Epithelial cell of proximal tubule (primary cell): ENCODE data around the gene IFRD2. TPM values are rescaled to one million over a fixed set of nuclear protein-coding genes. Genes with fewer than 3 reads are reported as not detected.

Experiments
- DNase-seq: peaks from one replicate; pipeline ENCODE4 v3.0.0-alpha.2; 2011; ENCODE audit warnings: low read depth
- H3K4me3 ChIP-seq: 2 replicates; pipeline ENCODE4 v1.5.1; 2011; ENCODE audit warnings: low read depth, mild to moderate bottlenecking, low read length
- total RNA-seq: library from RNA; depleted of rRNA; stranded (reverse); fragments of >200 nt; gene quantifications from 2 replicates; pipeline ENCODE4 v1.2.3, GENCODE V29; 2015
- TF ChIP-seq, protein P1 (sequence below): conservative IDR thresholded peaks from 2 replicates; pipeline ENCODE4 v1.5.1; 2012; ENCODE audit warnings: low read depth, mild to moderate bottlenecking, low read length

The IFRD2 gene
- total RNA-seq: 76.6 and 165 TPM in 2 replicates

GRCh38 chr3:50292159-50293078, at the start of gene IFRD2:
IFRD2 (minus strand) TSS chr3:50292429; CDS start chr3:50292274, 155 bp downstream.
- H3K4me3 ChIP-seq: peak within 1 kb of the TSS; percentile 92
- TF ChIP-seq, protein P1, sequence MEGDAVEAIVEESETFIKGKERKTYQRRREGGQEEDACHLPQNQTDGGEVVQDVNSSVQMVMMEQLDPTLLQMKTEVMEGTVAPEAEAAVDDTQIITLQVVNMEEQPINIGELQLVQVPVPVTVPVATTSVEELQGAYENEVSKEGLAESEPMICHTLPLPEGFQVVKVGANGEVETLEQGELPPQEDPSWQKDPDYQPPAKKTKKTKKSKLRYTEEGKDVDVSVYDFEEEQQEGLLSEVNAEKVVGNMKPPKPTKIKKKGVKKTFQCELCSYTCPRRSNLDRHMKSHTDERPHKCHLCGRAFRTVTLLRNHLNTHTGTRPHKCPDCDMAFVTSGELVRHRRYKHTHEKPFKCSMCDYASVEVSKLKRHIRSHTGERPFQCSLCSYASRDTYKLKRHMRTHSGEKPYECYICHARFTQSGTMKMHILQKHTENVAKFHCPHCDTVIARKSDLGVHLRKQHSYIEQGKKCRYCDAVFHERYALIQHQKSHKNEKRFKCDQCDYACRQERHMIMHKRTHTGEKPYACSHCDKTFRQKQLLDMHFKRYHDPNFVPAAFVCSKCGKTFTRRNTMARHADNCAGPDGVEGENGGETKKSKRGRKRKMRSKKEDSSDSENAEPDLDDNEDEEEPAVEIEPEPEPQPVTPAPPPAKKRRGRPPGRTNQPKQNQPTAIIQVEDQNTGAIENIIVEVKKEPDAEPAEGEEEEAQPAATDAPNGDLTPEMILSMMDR: no peak
- peak; percentile 77 for DNase-seq

DNA sequence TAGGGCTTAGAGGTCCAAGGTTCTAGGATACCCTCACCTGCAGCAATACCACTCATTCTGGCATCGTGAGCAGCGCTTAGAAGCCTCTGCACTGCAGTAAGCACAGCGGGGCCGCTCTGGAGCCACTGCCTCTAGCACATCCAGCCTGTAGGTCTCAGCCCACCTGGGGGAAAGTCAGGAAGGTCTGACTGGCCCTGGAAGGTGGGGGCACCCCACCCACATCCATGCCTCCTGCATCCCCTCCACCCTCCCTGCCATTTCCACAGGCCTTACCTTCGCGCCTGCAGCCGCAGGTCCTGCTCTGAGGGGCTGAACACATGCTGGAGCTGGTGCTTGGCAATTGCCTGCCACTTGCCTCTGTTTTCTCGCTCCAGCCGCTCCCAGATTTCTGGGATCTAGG, 49.3 kb upstream of the IFRD2 start:
- DNase-seq: no peak
- TF ChIP-seq, protein P1: no peak
- no peak overlapping the region for H3K4me3 ChIP-seq

GRCh38 chr3:50340448-50341329, 48.5 kb upstream of the IFRD2 start, which contains the start of gene RASSF1:
RASSF1 (minus strand) TSS chr3:50340836; CDS start chr3:50340805, 31 bp downstream.
- H3K4me3 ChIP-seq: no peak within 1 kb of the TSS
- TF ChIP-seq, protein P1: no peak
- DNase-seq: no peak

GRCh38 chr3:50340147-50340447, 47.9 kb upstream of the IFRD2 start:
- DNase-seq: no peak
- H3K4me3 ChIP-seq: no peak overlapping the region
- TF ChIP-seq, protein P1: no peak

DNA sequence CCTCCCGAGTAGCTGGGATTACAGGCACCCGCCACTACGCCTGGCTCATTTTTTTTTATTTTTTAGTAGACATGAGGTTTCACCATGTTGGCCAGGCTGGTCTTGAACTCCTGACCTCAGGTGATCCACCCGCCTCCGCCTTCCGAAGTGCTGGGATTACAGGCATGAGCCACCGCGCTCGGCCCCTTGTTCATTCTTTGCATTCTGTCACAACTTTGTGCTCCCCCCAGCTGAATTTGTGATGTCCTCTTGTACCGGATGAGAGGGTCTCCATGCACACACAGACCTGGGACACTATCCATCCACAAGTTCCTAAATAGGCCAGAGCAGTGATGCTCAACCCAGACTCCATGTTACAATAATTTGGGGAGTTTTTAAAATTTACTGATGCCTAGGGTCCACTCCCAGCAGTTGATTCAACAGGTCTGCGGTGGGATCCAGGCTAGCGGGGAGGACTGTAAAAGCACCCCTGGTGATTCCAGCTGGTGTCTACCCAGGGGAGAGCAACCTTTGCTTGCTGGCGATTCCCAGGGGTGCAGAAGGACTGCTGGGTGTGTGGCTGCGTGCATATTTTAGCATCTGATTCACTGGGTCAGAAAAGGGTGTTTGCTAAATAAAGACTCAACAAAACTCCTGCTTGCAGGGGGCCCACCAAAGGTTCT, 47.4 kb upstream of the IFRD2 start:
- no peak overlapping the region for H3K4me3 ChIP-seq
- TF ChIP-seq, protein P1: no peak
- no peak for DNase-seq

DNA sequence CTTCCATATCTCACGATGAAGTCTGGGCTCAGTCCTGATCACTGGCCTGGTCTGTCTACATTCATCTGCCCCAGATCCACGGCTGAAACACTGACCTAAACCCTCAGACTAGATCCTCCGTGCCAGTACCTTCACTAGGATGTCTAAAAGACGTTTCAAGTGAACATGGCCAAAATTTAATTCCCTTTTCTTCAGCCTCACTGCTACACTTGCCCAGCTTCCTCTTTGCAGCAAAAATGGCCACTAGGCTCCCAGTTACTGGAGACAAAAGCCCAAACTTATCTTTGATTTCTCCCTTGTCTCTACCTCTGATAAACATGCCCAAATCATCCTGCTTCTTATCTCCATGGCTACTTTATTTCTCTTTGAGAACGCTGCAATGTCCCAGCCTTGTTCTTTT, 46.7 kb upstream of the IFRD2 start:
- TF ChIP-seq, protein P1: no peak
- no peak overlapping the region for H3K4me3 ChIP-seq
- no peak for DNase-seq
